ENCODE measurements around the gene AHCYL2.
A peak's percentile ranks its signal among the peaks of the same experiment; 100 is the strongest.
"Not testable (repeated sequence)": the region's sequence is repeated elsewhere in the genome, so short reads cannot be mapped to it uniquely, and the experiment has no call there.

AHCYL2 gene

GRCh38 chr7:129368389-129368986 is 143.7 kb downstream of the AHCYL2 start:
- no peak for TF ChIP-seq CTCF (conservative IDR thresholded peaks at IDR 0.05; ENCODE audit: low read length)
- DNase-seq (ENCODE audit: low read depth): no peak
- H3K4me3 ChIP-seq (ENCODE audit: low read length): no peak overlapping the region

GRCh38 chr7:129369447-129369846 is 144.6 kb downstream of the AHCYL2 start:
- DNase-seq (ENCODE audit: low read depth); H3K4me3 ChIP-seq (ENCODE audit: low read length): not testable (repeated sequence)

- no peak overlapping the region for H3K4me3 ChIP-seq (ENCODE audit: low read length)
- no peak for DNase-seq (ENCODE audit: low read depth)
- TF ChIP-seq CTCF (conservative IDR thresholded peaks at IDR 0.05; ENCODE audit: low read length): no peak
These were observed 146.0 kb downstream of the AHCYL2 start for GRCh38 chr7:129370812-129371211.

GRCh38 chr7:129371487-129371886 is 146.7 kb downstream of the AHCYL2 start:
- no peak for DNase-seq (ENCODE audit: low read depth)
- H3K4me3 ChIP-seq (ENCODE audit: low read length): no peak overlapping the region
- TF ChIP-seq CTCF (conservative IDR thresholded peaks at IDR 0.05; ENCODE audit: low read length): no peak

GRCh38 chr7:129373651-129374428 is 149.0 kb downstream of the AHCYL2 start:
- TF ChIP-seq CTCF (conservative IDR thresholded peaks at IDR 0.05; ENCODE audit: low read length): no peak
- no peak for DNase-seq (ENCODE audit: low read depth)
- H3K4me3 ChIP-seq (ENCODE audit: low read length): no peak overlapping the region

- DNase-seq (ENCODE audit: low read depth): no peak
- no peak for TF ChIP-seq CTCF (conservative IDR thresholded peaks at IDR 0.05; ENCODE audit: low read length)
- H3K4me3 ChIP-seq (ENCODE audit: low read length): no peak overlapping the region
These were observed 150.5 kb downstream of the AHCYL2 start for GRCh38 chr7:129375141-129375938.

- peak; percentile 57 for TF ChIP-seq CTCF (conservative IDR thresholded peaks at IDR 0.05; ENCODE audit: low read length)
- DNase-seq (ENCODE audit: low read depth): peak; percentile 15
These were observed 151.4 kb downstream of the AHCYL2 start for GRCh38 chr7:129376076-129376777.

More at GRCh38 chr7:129376076-129376777, 151.4 kb downstream of the AHCYL2 start:
- H3K4me3 ChIP-seq (ENCODE audit: low read length): no peak overlapping the region

All from AG10803 (cell line).